GM20431 (cell line): ENCODE data around the gene TP63.

Source experiments
- in situ Hi-C: fragments of 300-500 bp; cut with MseI, MboI; formaldehyde crosslinking; loops from one replicate; pipeline ENCODE4 v1.15.0; 2020; ENCODE audit warnings: low sequenced_read_pairs; ENCODE audit not compliant: unreplicated experiment

The TP63 gene

GRCh38 chr3:189677667-189678066 lies 46.5 kb downstream of the TP63 start:
- in situ Hi-C loops: no loop called here

GRCh38 chr3:189680723-189681122 lies 49.5 kb downstream of the TP63 start:
- in situ Hi-C loops: no loop called here

GRCh38 chr3:189683546-189684255 lies 52.5 kb downstream of the TP63 start:
- in situ Hi-C loops: no loop called here

GRCh38 chr3:189684317-189684716 lies 53.1 kb downstream of the TP63 start:
- in situ Hi-C loops: no loop called here

GRCh38 chr3:189685291-189685690 lies 54.1 kb downstream of the TP63 start:
- in situ Hi-C loops: no loop called here

GRCh38 chr3:189685860-189686259 lies 54.7 kb downstream of the TP63 start:
- in situ Hi-C loops: no loop called here

DNA sequence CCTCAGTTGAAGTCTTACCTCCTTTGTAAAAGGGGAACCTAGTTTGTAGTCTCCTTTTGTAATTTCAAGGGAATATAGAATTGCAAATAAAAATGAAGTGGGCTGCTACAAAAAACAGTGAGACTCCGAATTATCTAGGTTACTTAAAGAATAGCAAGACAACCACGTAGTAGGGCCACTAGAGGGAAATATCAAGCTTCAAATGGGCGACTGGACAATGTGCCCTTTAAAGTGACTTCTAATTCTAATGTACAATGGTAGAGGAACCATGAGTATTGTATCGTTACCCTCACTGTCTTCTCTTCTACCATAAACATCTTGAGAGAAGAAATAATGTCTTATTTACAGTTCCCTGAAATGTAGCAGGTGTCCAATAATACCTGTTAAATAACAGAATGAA lies 56.3 kb downstream of the TP63 start:
- in situ Hi-C loops: no loop called here

DNA sequence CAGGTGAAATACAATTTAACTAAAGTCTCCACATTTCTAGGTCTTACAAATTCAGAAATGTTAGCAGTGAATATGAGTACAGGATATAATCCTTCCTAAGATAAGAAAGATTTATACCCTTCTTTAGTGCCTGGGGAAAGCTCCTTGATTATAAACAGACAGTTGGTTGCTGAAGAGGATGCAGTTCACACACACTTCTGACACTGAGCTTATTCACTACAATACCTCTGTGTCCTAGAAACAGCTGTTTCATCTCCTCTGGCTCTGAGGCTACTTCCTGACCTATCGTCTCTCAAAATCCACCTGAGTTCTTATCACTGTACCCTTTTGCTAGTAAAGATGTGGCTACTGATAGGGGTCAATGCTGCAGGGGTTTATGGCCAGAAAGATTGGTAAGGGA lies 57.1 kb downstream of the TP63 start:
- in situ Hi-C loops: no loop called here

GRCh38 chr3:189689625-189690024 lies 58.4 kb downstream of the TP63 start:
- in situ Hi-C loops: no loop called here

DNA sequence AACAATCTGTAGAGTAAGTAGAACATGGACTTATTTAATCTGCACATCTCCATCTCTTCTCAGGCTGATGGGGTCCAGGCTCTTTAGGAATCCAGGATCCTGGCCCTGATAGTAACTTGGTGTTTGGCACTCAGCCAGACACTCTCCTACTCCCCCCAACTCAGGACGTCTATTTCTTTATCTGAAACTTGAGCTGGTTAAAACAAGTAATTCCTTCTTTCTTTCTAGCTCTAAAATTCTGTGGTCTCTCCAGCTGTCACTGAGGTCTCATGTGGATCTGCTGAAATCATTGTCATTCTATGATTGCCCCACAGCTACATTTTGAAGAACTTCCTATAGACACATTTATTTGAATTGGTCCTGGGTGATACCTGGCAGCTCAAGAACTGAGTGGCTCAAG lies 59.0 kb downstream of the TP63 start:
- in situ Hi-C loops: no loop called here

GRCh38 chr3:189690672-189691071 lies 59.5 kb downstream of the TP63 start:
- in situ Hi-C loops: no loop called here

DNA sequence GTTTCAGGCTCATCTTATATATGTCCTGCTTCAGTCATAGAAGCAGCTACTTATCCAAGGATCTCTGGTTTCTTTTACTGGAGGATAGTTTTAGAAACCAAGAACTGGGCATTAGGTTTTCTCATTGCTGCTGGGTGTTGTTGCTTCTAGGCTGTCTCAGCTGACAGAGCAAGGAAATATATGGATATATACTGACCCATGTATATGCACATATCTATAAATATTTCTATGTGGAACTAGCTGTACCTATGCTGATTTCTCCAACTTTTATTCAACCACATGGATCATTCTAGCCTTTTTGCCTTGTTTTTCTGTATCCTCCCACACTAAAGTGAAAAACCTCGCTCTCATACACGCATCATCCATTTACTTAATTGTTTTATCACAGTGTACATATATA lies 64.2 kb downstream of the TP63 start:
- in situ Hi-C loops: no loop called here

DNA sequence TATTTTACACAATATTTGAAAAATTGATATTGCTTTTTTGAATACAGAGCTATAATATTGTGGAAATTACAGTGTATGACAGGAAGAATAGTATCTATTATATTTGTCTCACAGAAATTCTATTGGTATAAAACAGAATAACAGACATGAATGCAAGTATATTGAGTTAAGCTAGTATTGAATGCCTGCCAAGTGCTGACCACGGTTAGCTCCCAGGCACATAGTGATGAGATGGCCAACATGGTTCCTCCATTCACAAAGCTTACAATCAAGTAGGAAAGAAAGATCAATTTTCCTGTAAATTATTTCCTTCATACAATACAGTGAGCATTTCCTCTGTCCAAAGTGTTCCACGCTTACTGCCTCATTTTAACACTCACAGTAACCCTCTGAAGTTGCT lies 67.6 kb downstream of the TP63 start:
- in situ Hi-C loops: no loop called here

DNA sequence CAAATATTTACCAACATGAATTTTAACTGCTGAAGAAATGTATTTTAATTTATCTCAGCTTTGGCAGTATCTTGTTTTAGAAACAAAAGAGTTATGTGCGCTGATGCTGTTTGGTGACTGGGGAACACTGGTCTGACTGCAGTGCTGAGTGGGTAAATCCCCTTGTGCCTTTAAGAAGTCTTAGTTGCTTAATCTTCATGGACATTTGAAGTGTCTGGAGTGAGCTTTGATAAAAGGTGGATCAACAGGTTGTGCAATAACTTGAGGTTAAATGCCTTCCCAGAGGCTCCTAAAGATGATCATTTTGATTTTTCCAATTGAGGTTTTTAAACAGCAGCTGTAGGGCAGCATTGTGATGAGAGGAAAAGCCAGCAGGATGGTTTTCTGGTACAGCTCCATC lies 68.7 kb downstream of the TP63 start:
- in situ Hi-C loops: no loop called here

GRCh38 chr3:189702066-189702646 lies 71.0 kb downstream of the TP63 start:
- in situ Hi-C loops: no loop called here

DNA sequence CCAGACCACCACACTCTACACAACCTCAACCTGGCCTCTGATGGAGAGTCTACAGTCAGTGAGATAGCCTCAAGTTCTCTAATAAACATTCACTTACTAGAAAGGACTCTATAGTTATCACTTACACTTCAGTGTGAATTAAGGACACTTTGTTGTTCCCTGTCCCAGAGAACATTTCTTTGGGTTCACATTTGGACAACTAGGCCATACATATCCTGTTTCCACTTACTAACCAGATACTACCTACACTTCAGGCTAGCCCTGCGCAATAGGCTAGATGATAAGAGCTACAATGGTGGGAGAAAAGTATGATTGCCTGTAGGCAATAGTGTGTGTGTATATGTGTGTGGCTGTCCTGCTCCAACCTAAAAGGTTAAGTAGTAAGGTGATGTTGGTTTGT lies 72.7 kb downstream of the TP63 start:
- in situ Hi-C loops: no loop called here

DNA sequence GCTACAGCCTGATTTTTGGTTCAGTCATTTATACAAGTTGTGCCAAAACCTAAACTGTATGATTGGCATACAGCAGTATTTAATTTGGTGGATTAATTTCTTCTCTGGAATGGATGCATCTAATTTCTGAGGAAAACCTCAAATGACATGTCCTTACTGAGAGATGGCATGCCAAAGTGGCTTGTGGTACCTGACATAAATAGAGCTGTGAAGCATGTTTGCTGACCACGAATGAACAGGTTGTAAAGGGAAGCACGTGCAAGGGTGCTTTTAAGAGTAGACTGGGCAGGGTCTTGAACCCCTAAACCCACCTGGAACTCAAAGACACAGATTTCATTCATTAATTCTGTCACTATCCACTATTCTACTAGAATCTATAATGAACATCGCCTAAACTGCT lies 77.2 kb downstream of the TP63 start:
- in situ Hi-C loops: no loop called here

DNA sequence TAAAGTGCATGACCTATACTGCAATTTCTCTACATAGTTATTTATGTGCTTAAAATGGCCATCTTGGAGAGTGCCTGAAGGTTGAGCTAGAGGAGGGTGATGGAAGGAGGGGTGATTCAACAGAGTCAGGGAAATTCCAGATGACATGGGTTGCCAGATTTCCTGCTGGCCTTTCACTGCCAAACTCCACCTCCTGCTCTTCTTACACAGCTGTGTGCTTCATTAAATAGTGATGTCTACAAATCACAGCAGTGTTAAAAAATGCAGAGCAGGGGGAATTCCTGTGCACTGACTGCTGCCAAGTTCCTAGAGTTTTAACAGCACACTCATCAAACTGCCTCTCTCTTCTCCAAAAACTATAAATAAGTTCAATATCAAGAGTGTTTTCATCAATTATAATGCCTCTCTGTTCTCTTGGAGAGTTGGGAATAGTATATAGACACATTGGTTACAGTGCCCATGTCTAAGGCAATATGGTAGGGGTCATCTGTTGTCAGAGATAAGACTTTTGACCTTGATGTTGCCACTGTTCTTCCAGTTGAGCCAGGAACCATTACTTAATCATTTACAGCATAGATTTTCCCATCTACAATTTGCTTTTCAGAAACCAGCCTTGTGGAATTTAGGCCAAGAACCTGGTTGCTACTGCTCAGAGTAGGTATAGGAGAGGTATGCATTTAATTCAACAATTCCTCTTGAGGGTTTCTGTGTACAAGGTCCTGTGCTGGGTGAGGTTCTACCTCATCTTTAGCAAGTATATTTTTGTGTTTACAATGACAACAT lies 79.6 kb downstream of the TP63 start:
- in situ Hi-C loops: no loop called here

DNA sequence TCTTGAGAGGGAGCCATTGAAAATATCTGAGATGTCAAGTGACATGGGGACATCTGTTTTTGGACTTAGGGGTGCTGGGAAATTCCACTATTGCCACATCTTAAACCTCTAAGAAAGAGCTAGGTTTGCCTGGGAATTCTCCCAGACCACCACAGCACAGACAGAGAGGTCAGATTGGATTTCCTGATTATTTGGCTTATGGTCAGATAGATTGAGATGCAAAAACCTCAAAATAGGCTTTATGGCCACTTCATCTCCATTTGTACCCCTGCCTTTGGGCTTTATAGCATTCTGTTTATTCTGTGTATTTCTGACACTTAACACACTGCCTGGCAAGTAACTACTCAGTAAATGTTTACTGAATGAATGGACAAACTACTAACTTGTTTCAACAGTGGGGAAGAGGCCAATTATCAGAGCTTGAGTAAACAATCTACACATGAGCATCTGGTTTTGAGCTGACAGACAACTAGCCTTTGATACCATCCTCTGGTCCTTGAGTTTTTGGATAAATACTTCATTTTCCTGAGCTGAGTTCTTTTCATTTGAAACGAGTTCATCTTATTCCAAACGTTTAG lies 81.8 kb downstream of the TP63 start:
- in situ Hi-C loops: no loop called here

DNA sequence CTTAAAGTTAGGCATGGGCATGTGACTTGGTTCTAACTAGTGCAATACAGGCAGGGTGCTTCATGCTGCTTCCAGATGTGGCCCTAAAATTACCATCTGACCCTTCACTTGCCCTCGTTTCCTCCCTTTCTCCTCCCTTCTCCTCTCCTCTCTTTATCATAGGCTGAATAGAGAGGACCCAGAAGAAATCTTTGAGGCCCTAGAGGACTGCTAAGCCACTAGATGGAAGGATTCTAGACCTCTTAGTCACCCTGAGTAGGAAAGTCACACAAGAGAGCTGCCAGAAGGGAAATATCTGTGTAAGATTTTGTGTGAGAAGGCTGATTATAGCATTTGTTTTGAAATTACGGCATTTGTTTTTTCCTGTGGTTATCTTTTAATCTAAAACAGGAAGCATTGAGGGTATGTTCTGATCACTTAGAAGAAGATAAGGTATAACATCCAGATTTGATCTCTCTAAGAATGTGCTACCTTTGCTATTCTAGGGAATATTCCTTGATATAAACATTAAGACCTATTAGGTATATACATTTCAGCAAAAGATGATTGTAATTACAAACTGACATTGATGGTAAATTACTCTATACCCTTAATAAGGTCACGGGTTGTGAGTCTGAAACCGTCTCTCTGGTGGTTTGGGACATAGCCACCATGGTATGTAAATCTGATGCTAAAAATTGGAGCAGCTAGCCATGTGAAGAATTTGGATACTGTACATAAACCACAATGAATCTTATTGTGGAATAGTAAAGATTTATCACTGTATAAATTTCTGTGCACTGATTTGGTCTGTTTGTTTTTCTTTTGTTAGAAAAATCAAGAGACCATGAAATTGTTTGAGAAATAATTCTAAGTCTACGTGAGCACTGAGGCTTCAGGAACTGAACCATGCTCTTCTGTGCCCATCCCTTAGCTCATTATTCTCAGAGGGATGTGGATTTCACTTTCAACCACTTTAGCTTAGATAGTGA lies 84.1 kb downstream of the TP63 start:
- in situ Hi-C loops: no loop called here
